Measurements from ENCODE around the gene ERCC3.

GRCh38 chr2:127217470-127218325, 76.2 kb downstream of the ERCC3 start:
- TF ChIP-seq, protein P1, sequence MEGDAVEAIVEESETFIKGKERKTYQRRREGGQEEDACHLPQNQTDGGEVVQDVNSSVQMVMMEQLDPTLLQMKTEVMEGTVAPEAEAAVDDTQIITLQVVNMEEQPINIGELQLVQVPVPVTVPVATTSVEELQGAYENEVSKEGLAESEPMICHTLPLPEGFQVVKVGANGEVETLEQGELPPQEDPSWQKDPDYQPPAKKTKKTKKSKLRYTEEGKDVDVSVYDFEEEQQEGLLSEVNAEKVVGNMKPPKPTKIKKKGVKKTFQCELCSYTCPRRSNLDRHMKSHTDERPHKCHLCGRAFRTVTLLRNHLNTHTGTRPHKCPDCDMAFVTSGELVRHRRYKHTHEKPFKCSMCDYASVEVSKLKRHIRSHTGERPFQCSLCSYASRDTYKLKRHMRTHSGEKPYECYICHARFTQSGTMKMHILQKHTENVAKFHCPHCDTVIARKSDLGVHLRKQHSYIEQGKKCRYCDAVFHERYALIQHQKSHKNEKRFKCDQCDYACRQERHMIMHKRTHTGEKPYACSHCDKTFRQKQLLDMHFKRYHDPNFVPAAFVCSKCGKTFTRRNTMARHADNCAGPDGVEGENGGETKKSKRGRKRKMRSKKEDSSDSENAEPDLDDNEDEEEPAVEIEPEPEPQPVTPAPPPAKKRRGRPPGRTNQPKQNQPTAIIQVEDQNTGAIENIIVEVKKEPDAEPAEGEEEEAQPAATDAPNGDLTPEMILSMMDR (IDR thresholded peaks at IDR 0.05), result no peak
- no peak for TF ChIP-seq ZFX (IDR thresholded peaks at IDR 0.05; ENCODE audit: borderline replicate concordance)

Data from 22Rv1 (cell line).